Activated T-helper 1 cell treated with anti-CD3 and anti-CD28 coated beads, Interleukin-2, amount 50 U/mL, for 16 hours (primary cell): ENCODE results near the gene ASIP.
"Not testable (repeated sequence)": the region's sequence is repeated elsewhere in the genome, so short reads cannot be mapped to it uniquely, and the experiment has no call there.

Source experiments
- DNase-seq, 2 donors: peaks; one replicate each; pipeline ENCODE4 v3.0.0-alpha.2; 2020; ENCODE audit warnings: low read depth in 1 of 2, low spot score in 1 of 2

ASIP gene

GRCh38 chr20:34240693-34241615, at the start of gene ASIP:
TSS of gene ASIP (plus strand) at chr20:34241423. CDS start at chr20:34260375, 18,952 bp downstream.
- no peak for DNase-seq

- no peak for DNase-seq
Observed at GRCh38 chr20:34193051-34193450, 48.2 kb upstream of the ASIP start.

GRCh38 chr20:34199183-34199582, 42.0 kb upstream of the ASIP start:
- no peak for DNase-seq

- no peak for DNase-seq
Observed at GRCh38 chr20:34200023-34200422, 41.2 kb upstream of the ASIP start.

- DNase-seq, result no peak
Observed at GRCh38 chr20:34201531-34201930, 39.7 kb upstream of the ASIP start.

GRCh38 chr20:34205172-34205880, 35.9 kb upstream of the ASIP start:
- not testable (repeated sequence) for DNase-seq

GRCh38 chr20:34209111-34209510, 32.1 kb upstream of the ASIP start:
- DNase-seq, result no peak

- DNase-seq, result no peak
Observed at GRCh38 chr20:34210271-34210670, 31.0 kb upstream of the ASIP start.

GRCh38 chr20:34211591-34211990, 29.6 kb upstream of the ASIP start:
- DNase-seq, result no peak

GRCh38 chr20:34213213-34213612, 28.0 kb upstream of the ASIP start:
- no peak for DNase-seq

GRCh38 chr20:34215711-34216381, 25.4 kb upstream of the ASIP start:
- DNase-seq, result peak in 1 of 2 donors; percentile 6

- no peak for DNase-seq
Observed at GRCh38 chr20:34216382-34216742, 24.9 kb upstream of the ASIP start.

- DNase-seq, result no peak
Observed at GRCh38 chr20:34220561-34220960, 20.7 kb upstream of the ASIP start.

GRCh38 chr20:34222208-34222607, 19.0 kb upstream of the ASIP start:
- no peak for DNase-seq

- DNase-seq, result not testable (repeated sequence)
Observed at GRCh38 chr20:34224251-34224650, 17.0 kb upstream of the ASIP start.

- DNase-seq, result no peak
Observed at GRCh38 chr20:34231634-34232033, 9.6 kb upstream of the ASIP start.

GRCh38 chr20:34232494-34233087, 8.6 kb upstream of the ASIP start:
- no peak for DNase-seq

GRCh38 chr20:34233687-34234086, 7.5 kb upstream of the ASIP start:
- no peak for DNase-seq

GRCh38 chr20:34235875-34236274, 5.3 kb upstream of the ASIP start:
- DNase-seq, result no peak

- DNase-seq, result no peak
Observed at GRCh38 chr20:34237942-34238341, 3.3 kb upstream of the ASIP start.

GRCh38 chr20:34240121-34240520, 1.1 kb upstream of the ASIP start:
- no peak for DNase-seq
